Measurements from ENCODE around the gene ASB9.

The ASB9 gene, protein sequence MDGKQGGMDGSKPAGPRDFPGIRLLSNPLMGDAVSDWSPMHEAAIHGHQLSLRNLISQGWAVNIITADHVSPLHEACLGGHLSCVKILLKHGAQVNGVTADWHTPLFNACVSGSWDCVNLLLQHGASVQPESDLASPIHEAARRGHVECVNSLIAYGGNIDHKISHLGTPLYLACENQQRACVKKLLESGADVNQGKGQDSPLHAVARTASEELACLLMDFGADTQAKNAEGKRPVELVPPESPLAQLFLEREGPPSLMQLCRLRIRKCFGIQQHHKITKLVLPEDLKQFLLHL

DNA sequence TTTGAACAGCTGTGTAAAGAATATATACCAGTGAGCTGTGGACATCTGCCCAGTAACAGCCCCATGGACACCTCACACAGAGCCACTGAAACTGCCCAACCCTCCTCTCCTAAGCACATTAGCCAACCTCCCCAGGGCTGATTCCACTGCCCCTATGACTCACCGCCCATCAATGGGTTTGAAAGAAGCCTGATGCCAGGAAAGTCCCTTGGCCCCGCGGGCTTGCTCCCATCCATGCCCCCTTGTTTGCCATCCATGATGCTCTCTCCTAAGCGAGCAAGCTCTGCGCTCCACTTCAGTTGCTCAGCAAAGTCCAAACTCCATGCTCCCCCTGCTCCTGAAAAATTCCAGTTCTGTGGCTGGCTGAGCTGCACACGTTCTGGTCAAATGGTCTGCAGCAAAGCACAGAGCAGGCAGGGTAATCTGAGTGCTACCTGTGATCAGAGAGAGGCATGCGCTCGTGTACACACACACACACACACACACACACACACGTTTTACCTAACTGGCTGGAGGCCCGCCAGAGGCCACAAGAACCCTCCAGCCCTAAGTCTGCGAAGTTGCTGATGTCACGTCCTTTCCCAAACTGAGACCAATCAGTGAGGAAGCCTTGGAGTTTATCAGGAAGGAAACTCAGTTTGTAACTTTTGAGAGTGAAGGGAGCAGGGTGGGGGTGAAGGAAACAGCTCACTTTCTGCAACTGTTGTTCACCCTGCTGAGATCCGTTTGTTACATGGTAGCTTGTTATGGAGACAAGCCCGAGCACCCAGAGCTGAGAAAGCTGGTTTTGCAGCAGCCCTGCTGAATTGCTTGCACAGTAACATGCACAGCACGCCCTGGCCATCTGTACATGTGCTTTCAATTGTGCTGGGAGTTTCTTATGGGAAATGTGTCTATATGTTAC lies at the start of gene ASB9:
Gene ASB9 (minus strand): TSS at position 466 of the 904 bp plus-strand sequence. CDS start 209 bp downstream, at position 257.
- no peak within 1 kb of the TSS for H3K4me3 ChIP-seq (ENCODE audit: low read depth, low read length)
- no peak for DNase-seq (ENCODE audit: low read depth)
- TF ChIP-seq POLR2A (IDR thresholded peaks at IDR 0.05; ENCODE audit: extremely low read depth, insufficient read length) = no peak
- TF ChIP-seq MYC (IDR thresholded peaks at IDR 0.05; ENCODE audit: low read depth, low read length) = no peak
- TF ChIP-seq, protein P1, sequence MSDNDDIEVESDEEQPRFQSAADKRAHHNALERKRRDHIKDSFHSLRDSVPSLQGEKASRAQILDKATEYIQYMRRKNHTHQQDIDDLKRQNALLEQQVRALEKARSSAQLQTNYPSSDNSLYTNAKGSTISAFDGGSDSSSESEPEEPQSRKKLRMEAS (IDR thresholded peaks at IDR 0.05; ENCODE audit: low read depth, low read length) = no peak
- TF ChIP-seq, protein P2, sequence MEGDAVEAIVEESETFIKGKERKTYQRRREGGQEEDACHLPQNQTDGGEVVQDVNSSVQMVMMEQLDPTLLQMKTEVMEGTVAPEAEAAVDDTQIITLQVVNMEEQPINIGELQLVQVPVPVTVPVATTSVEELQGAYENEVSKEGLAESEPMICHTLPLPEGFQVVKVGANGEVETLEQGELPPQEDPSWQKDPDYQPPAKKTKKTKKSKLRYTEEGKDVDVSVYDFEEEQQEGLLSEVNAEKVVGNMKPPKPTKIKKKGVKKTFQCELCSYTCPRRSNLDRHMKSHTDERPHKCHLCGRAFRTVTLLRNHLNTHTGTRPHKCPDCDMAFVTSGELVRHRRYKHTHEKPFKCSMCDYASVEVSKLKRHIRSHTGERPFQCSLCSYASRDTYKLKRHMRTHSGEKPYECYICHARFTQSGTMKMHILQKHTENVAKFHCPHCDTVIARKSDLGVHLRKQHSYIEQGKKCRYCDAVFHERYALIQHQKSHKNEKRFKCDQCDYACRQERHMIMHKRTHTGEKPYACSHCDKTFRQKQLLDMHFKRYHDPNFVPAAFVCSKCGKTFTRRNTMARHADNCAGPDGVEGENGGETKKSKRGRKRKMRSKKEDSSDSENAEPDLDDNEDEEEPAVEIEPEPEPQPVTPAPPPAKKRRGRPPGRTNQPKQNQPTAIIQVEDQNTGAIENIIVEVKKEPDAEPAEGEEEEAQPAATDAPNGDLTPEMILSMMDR (IDR thresholded peaks at IDR 0.05; ENCODE audit: low read depth, low read length) = no peak

DNA sequence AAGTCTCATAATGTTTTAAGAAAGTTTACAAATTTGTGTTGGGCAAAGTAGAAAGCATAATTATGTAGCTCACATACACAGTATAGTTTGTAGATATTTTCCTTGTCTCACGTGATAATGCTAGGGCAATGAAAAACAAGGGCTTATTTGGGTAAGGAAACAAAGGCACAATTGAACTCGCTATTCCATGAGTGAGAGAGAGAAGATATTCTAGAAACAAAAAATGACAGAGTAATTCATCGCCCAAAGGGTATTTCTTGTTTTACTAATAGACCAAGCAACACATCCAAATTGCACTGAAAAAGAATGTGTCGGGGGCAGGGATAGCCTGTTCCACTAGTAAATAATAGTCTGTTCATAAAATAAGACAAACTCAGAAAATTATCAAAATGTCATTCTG lies 49.2 kb upstream of the ASB9 start:
- no peak for DNase-seq (ENCODE audit: low read depth)
- H3K4me3 ChIP-seq (ENCODE audit: low read depth, low read length) = no peak overlapping the region
- TF ChIP-seq MYC (IDR thresholded peaks at IDR 0.05; ENCODE audit: low read depth, low read length) (no peak), POLR2A (IDR thresholded peaks at IDR 0.05; ENCODE audit: extremely low read depth, insufficient read length) (no peak)
- TF ChIP-seq, protein P1 (IDR thresholded peaks at IDR 0.05; ENCODE audit: low read depth, low read length) = no peak
- TF ChIP-seq, protein P2 (IDR thresholded peaks at IDR 0.05; ENCODE audit: low read depth, low read length) = no peak

DNA sequence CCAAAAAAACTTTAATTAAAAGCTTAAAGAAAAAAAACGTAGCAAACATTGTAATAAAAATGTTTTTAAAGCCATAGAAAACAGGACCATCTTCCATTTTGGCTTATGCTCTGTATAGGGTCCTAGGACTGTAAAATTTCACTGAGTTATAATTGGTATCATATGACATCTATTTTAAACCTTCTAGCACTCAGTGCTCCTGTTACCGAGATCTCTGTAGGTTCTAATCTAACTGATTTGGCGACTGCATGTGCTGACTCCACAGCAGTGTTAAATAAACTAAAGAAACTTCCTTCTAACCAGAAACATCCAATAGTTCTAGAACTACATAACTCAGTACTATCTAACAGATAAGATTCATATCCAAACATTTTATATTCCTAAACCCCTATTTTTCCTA lies 45.6 kb upstream of the ASB9 start, which contains the start of gene ASB11:
Gene ASB11 (minus strand): TSS at position 132 of the 400 bp plus-strand sequence. CDS start 35 bp downstream, at position 97.
- DNase-seq (ENCODE audit: low read depth) = no peak
- H3K4me3 ChIP-seq (ENCODE audit: low read depth, low read length) = no peak within 1 kb of the TSS
- TF ChIP-seq MYC (IDR thresholded peaks at IDR 0.05; ENCODE audit: low read depth, low read length) = no peak
- TF ChIP-seq, protein P2 (IDR thresholded peaks at IDR 0.05; ENCODE audit: low read depth, low read length) = no peak
- TF ChIP-seq, protein P1 (IDR thresholded peaks at IDR 0.05; ENCODE audit: low read depth, low read length) = no peak
- no peak for TF ChIP-seq POLR2A (IDR thresholded peaks at IDR 0.05; ENCODE audit: extremely low read depth, insufficient read length)

DNA sequence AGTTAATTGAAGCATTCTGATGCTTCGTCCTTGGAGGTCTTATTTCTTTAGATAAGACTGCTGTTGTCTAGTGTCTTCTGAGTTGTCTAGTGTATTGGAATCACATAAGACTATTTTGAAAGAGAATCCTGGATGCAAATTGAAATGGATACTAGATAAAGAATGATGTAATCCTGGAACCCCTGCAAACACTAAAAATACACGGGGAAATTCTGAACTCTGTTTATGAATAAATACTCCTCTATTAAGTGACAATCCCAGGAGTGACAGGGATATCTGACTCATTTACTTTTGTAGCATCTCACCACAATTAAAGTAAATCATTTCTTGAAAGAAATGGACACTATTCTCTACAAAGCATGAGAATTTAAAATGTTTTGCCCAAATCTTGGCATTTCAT lies 44.6 kb upstream of the ASB9 start:
- TF ChIP-seq, protein P2 (IDR thresholded peaks at IDR 0.05; ENCODE audit: low read depth, low read length) = no peak
- TF ChIP-seq MYC (IDR thresholded peaks at IDR 0.05; ENCODE audit: low read depth, low read length) (no peak), POLR2A (IDR thresholded peaks at IDR 0.05; ENCODE audit: extremely low read depth, insufficient read length) (no peak)
- TF ChIP-seq, protein P1 (IDR thresholded peaks at IDR 0.05; ENCODE audit: low read depth, low read length) = no peak
- DNase-seq (ENCODE audit: low read depth) = no peak
- no peak overlapping the region for H3K4me3 ChIP-seq (ENCODE audit: low read depth, low read length)

DNA sequence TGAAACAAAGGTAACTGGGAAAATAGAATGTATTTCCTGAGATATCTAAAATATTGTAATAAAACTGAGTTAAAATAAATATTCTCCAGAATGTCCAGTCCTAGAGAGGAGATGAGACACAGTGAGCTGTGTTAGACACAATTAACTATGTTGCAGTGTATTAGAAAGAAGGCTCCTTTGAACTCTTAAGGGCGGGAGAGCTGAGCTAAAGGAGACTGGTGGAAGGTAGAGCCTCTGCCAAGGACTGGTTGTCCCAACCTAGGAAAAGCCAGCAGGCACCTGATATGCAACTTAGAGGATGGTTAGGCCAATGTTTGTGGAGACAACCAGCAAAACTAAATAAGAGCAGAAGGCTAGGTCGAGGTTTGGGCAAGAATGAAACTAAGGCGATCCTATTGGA lies 41.2 kb upstream of the ASB9 start:
- no peak overlapping the region for H3K4me3 ChIP-seq (ENCODE audit: low read depth, low read length)
- DNase-seq (ENCODE audit: low read depth) = no peak
- TF ChIP-seq, protein P2 (IDR thresholded peaks at IDR 0.05; ENCODE audit: low read depth, low read length) = no peak
- TF ChIP-seq, protein P1 (IDR thresholded peaks at IDR 0.05; ENCODE audit: low read depth, low read length) = no peak
- TF ChIP-seq MYC (IDR thresholded peaks at IDR 0.05; ENCODE audit: low read depth, low read length) (no peak), POLR2A (IDR thresholded peaks at IDR 0.05; ENCODE audit: extremely low read depth, insufficient read length) (no peak)
